HG03342 (cell line): ENCODE results near the gene HUWE1.
"Not testable (repeated sequence)": the region's sequence is repeated elsewhere in the genome, so short reads cannot be mapped to it uniquely, and the experiment has no call there.

Experiments
- ATAC-seq: cut with Tn5 transposase; IDR thresholded peaks from one replicate; pipeline ENCODE4 v1.9.1; 2021; ENCODE audit warnings: mild to moderate bottlenecking, moderate library complexity; ENCODE audit not compliant: unreplicated experiment

The HUWE1 gene

GRCh38 chrX:53616946-53617345, 69.6 kb downstream of the HUWE1 start:
- no peak for ATAC-seq

DNA sequence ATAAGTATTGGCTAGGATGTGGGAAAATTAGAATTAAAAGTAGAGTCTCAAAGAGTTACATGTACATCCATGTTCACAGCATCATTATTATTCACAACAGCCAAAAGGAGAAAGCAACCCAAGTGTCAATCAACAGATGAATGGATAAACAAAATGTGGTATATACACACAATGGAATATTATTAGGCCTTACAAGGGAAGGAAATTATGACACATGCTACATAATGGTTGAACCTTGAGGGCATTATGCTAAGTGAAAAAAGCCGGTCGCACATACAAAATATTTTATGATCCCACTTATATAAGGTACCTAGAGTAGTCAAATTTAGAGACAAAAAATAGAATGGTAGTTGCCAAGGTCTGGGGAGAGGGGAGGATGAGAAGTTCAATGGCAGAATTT, 80.1 kb downstream of the HUWE1 start:
- ATAC-seq = no peak

DNA sequence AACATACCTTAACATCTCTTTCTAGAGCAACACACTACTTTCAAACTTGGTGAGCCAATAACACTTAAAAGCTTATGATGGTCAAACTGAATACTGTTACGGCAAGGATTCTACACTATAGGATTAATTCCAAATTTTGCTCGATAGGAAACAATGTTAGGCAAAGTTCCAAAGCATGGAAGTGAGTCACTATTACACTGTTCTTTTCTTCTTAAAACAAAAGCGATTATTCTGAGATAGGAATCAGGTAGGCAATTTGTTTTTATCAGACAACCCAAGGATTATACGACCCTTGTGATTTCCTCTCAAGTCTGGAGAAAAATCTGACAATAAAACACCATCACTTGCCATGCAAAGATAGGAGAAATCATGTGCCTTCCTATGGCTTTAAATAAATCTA, 81.5 kb downstream of the HUWE1 start:
- no peak for ATAC-seq

DNA sequence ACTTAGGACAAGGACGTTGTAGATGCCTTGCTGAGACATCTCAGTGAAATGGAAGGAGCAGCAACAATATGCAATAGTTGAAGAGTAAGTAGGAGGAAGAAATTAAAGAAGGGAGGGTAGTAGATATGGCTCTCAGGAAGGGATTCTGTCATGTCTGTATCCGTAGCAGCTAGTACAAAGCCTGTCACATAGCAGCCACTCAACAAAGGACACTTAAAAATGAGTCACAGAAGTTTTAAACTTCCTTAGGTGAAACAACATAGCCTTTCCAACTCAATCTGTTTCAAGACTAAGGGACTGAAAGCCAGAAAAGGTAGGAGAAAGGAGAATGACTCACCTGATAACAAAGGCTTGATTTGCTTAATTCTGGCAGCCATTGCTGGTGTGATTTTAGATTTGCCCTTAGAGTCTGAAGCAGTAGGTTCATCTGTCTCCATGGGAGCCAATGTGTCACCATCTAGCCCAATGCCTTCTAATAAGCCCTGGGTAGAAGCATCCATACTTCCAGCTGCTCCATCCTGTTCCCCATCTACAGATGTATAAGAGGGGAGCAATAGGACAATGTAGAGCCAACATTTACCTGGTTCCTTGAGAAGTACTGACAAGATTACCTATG, 86.6 kb downstream of the HUWE1 start:
- ATAC-seq = no peak

- no peak for ATAC-seq
Observed at GRCh38 chrX:53598169-53598568, 88.3 kb downstream of the HUWE1 start.

DNA sequence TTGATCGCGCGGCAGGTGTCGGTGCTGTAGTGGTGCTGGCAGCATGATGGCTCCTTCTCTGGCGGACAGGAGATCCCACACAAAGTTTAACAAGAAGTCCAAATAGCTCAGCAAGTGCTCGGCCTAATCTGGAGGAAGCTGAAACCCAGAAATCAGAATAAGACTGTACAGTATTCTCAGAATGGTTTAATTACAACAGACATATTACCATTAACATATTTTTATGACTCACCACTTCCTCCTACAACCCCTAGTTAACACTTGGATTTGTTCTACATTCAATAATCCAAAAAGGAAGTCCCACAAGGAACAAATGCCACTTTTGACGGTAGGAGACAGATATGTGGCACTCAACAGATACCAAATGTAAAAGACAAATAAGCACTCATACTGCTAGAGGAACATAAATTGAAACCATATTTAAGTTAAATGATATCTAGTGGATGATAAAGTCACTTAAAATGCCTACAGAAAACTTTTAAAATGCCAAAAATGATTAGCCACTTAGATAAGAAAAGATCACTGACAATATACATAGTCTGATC, 91.2 kb downstream of the HUWE1 start:
- no peak for ATAC-seq

GRCh38 chrX:53594354-53594753, 92.2 kb downstream of the HUWE1 start:
- no peak for ATAC-seq

- no peak for ATAC-seq
Observed at GRCh38 chrX:53587795-53588420, 98.6 kb downstream of the HUWE1 start.

- ATAC-seq = no peak
Observed at GRCh38 chrX:53584891-53585290, 101.6 kb downstream of the HUWE1 start.

- no peak for ATAC-seq
Observed at GRCh38 chrX:53583571-53583970, 102.9 kb downstream of the HUWE1 start.

GRCh38 chrX:53580742-53581504, 105.6 kb downstream of the HUWE1 start:
- ATAC-seq = no peak

DNA sequence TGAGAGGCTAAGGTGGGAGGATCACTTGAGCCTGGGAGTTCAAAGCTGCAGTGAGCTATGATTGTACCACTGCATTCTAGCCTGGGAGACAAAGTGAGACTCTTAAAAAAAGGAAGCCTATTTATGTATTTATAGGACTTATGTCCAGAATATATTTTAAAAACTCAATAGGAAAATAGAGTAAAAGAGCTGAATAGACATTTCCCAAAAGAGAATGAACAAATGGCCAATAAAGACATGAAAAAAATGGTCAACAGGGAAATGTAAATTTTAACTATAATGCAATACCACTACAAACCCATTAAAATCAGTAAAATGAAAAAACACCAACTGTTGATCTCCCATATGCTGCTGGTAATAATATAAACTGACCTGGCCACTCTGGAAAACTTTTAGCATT, 115.0 kb downstream of the HUWE1 start:
- no peak for ATAC-seq

DNA sequence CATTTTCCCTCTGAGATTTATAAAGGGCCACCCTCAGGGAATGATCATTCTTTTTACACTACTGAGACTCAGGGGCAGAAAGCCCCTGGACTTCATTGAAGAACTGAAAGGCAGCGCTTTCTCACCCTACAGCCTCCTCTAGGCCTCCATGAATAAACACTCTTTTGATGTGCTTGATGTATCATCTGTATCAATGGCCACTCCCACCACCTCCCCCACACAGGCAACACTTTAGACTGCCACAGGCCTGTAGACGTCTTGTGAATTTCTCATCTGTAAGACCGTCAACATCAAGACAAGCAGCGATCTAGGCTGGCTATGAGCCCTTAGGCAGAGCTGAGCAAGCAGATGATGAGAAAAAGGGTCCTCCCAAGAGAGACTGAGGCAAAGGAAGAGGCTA, 123.2 kb downstream of the HUWE1 start:
- ATAC-seq = no peak

DNA sequence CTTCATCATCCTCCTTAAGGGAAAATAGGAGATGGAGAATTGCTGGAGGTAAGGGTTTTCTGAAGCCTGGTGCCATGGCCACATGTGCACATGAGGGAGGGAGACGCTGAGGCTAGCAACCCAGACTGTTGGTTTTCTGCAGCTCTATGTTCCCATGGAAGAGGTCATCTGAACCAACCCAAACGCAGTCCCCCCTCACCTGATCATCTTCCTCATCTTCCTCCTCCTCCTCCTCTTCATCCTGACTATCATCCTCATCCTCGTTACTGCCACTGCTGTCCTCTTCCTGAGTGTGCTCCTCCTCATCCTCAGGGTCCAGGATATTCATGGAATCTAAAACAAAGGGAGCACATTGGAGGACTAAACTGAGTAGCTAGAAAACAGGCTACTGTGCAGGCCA, 124.6 kb downstream of the HUWE1 start:
- ATAC-seq = no peak

GRCh38 chrX:53558646-53559045, 127.9 kb downstream of the HUWE1 start:
- no peak for ATAC-seq

DNA sequence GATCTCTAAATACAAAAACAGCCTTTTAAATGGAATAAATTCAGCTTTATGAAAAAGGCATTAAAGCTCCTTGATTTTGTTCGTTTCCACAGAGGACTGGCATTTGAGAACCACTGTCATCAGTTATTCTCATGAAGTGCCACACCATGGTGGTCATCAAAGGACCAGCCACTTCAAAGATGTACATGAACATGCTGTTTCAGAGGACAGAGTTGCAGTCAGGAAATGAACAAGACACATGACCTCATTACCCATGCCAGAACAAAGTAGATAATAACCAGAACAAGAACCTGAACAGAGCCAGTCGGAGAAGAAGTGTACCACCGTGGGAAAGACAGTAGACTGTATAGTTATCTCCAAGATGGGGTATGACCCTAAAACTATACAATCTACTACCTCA, 129.7 kb downstream of the HUWE1 start:
- no peak for ATAC-seq

GRCh38 chrX:53550756-53551463, 135.6 kb downstream of the HUWE1 start:
- ATAC-seq = no peak

GRCh38 chrX:53547668-53548067, 138.9 kb downstream of the HUWE1 start:
- no peak for ATAC-seq

- no peak for ATAC-seq
Observed at GRCh38 chrX:53544936-53545335, 141.6 kb downstream of the HUWE1 start.

GRCh38 chrX:53538781-53539180, 147.7 kb downstream of the HUWE1 start:
- no peak for ATAC-seq

- ATAC-seq = not testable (repeated sequence)
Observed at GRCh38 chrX:53531255-53531966, 155.1 kb downstream of the HUWE1 start.
